ENCODE measurements around the gene LRRC4B. TPM values are rescaled to one million over a fixed set of nuclear protein-coding genes. Genes with fewer than 3 reads are reported as not detected.

LRRC4B gene
- total and polyA plus RNA-seq, 2 of the 4 experiments (the other 2 are of a cell fraction): 0.03 TPM; not detected in 1

DNA sequence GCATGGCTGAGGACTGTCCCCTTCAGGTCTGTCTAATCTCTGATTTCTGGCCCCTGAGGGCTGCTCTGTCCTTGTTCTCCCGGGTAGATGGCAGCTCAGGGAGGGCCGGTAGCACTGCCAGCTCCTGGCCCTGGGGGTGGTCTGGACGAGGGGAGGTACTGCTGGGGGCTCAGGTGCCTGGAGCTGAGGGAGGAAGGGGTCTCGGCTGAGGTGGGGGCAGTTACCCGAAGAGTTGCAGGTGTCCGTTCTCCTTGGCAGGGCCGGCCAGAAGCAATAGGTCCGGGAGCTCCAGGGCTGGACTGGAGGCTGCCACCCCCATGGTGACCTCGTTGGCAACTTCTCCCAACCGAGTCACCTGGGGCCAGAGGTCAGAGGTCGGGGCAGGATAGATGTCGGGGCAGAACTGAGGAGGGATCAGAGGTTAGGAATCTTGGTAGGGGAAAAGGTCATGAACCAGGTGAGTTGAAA lies 93.1 kb downstream of the LRRC4B start:
- Histone ChIP-seq H2BK5ac (ENCODE audit: low read depth, low read length, poor library complexity, severe bottlenecking) (no peak overlapping the region), H2BK20ac (ENCODE audit: low read depth, low read length) (no peak overlapping the region), H3K27me3 (ENCODE audit: control insufficient read depth, insufficient read depth, low read length) (no peaks in the 10 kb centered on the region), H3K36me3 (ENCODE audit: control insufficient read depth, insufficient read depth, low read length) (peaks cover 12% of the 10 kb centered on the region; the same call in 1 of the 2 replicates), H3K14ac (replicated peaks; ENCODE audit: low read depth, low read length) (no peak overlapping the region), H3K4ac (ENCODE audit: low read depth, low read length) (no peak overlapping the region), H3K79me1 (ENCODE audit: low read depth in 1 of 2, low read length in 2 of 2) (peaks cover 16 to 27% of the 10 kb centered on the region in 2 experiments), H4K20me1 (ENCODE audit: insufficient read depth, low read length) (peaks cover 12% of the 10 kb centered on the region), H3K4me2 (ENCODE audit: low read depth, low read length) (no peak overlapping the region), H3K56ac (ENCODE audit: extremely low read depth, insufficient read depth, low read length) (no peak overlapping the region), H3K18ac (ENCODE audit: low read depth, low read length) (no peak overlapping the region), H4K5ac (ENCODE audit: low read depth, low read length) (no peak overlapping the region), H2AK5ac (ENCODE audit: low read depth, low read length) (no peak overlapping the region), H2AK9ac (replicated peaks; ENCODE audit: low read depth, low read length, poor library complexity) (no peak overlapping the region), H2BK15ac (ENCODE audit: low read depth, low read length) (no peak overlapping the region), H3K4me1 (ENCODE audit: control insufficient read depth, insufficient read depth, low read length) (0 out of 2 replicates have a peak, but pooled peaks cover 2% of the 10 kb centered on the region), H2AFZ (replicated peaks; ENCODE audit: low read length, poor library complexity) (no peak overlapping the region), H3K9me1 (ENCODE audit: insufficient read depth, low read length) (peaks cover 5% of the 10 kb centered on the region; the same call in 1 of the 2 replicates), H3K9ac (ENCODE audit: low read depth, low read length) (no peak overlapping the region), H2BK120ac (ENCODE audit: low read depth, low read length) (no peak overlapping the region), H4K91ac (ENCODE audit: insufficient read depth, low read depth, low read length) (no peak overlapping the region), H3K9me3 (ENCODE audit: control insufficient read depth, insufficient read depth, low read length) (no peaks in the 10 kb centered on the region), H4K8ac (ENCODE audit: low read depth in 2 of 2, low read length in 2 of 2) (no peak overlapping the region; a peak in 1 of 4 replicates), H3K23ac (ENCODE audit: low read depth, low read length) (no peak overlapping the region), H3K27ac (ENCODE audit: insufficient read depth, low read length) (no peak overlapping the region), H3K4me3 (ENCODE audit: insufficient read depth, low read depth, low read length) (no peak overlapping the region)
- TF ChIP-seq SMC3 (IDR thresholded peaks at IDR 0.05; ENCODE audit: low read depth, low read length) (no peak), RAD21 (IDR thresholded peaks at IDR 0.05; ENCODE audit: low read length) (no peak), RFX5 (IDR thresholded peaks at IDR 0.05; ENCODE audit: low read depth, low read length) (no peak), FOS (IDR thresholded peaks at IDR 0.05; ENCODE audit: low read depth, low read length) (no peak), BHLHE40 (IDR thresholded peaks at IDR 0.05; ENCODE audit: low read depth, low read length) (no peak), USF2 (IDR thresholded peaks at IDR 0.05; ENCODE audit: low read depth, low read length) (no peak), RCOR1 (IDR thresholded peaks at IDR 0.05; ENCODE audit: insufficient replicate concordance, low read length) (no peak), CEBPB (IDR thresholded peaks at IDR 0.05; ENCODE audit: low read depth, low read length) (no peak), CHD1 (IDR thresholded peaks at IDR 0.05; ENCODE audit: low read depth, low read length) (no peak)
- TF ChIP-seq, protein P1, sequence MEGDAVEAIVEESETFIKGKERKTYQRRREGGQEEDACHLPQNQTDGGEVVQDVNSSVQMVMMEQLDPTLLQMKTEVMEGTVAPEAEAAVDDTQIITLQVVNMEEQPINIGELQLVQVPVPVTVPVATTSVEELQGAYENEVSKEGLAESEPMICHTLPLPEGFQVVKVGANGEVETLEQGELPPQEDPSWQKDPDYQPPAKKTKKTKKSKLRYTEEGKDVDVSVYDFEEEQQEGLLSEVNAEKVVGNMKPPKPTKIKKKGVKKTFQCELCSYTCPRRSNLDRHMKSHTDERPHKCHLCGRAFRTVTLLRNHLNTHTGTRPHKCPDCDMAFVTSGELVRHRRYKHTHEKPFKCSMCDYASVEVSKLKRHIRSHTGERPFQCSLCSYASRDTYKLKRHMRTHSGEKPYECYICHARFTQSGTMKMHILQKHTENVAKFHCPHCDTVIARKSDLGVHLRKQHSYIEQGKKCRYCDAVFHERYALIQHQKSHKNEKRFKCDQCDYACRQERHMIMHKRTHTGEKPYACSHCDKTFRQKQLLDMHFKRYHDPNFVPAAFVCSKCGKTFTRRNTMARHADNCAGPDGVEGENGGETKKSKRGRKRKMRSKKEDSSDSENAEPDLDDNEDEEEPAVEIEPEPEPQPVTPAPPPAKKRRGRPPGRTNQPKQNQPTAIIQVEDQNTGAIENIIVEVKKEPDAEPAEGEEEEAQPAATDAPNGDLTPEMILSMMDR (conservative IDR thresholded peaks at IDR 0.05; ENCODE audit: low read depth, low read length): no peak
- DNase-seq (no peak), ATAC-seq (ENCODE audit: low read depth) (no peak)
- ChIA-PET CTCF (no interaction called here), POLR2A (ENCODE audit: unreplicated experiment) (no interaction called here)
- in situ Hi-C loops (cut with MboI; ENCODE audit: low sequenced_read_pairs): no loop called here
- BruUV-seq (replicated peaks): no TSS peak
- dilution Hi-C loops (cut with HindIII; ENCODE audit: low sequenced_read_pairs, unreplicated experiment): no loop called here
- WGBS, 2 experiments (ENCODE audit: extremely low coverage in 2 of 2, insufficient read length in 1 of 2): 96% methylated on average over 5 of the region's 12 CpGs; no CpG with 5 or more reads in 1 of the 2 experiments
- intact Hi-C loops (cut with micrococcal nuclease): loop anchor here (5.0 kb wide), 1 partner anchor 108 kb away; the partner anchor contains the start of gene NAPSA

All from IMR-90 (cell line).